Measurements from ENCODE around the gene RPS26. TPM values are rescaled to one million over a fixed set of nuclear protein-coding genes. Genes with fewer than 3 reads are reported as not detected.

Gene RPS26
- total and polyA plus RNA-seq, 7 donors: 130 to 3,746 (median 2,067) TPM

- Histone ChIP-seq H3K27ac (no peak overlapping the region), H3K27me3 (no peaks in the 10 kb centered on the region), H3K4me1 (no peaks in the 10 kb centered on the region), H3K9me3 (no peaks in the 10 kb centered on the region), H3K4me3 (no peak overlapping the region), H3K36me3 (peaks cover 12 to 91% (median 30%) of the 10 kb centered on the region in 4 donors)
- no peak for DNase-seq
- intact Hi-C loops (cut with DNase I): no loop called here
- TF ChIP-seq POLR2A (IDR thresholded peaks at IDR 0.05): no peak
- no peak for TF ChIP-seq POLR2AphosphoS5 (IDR thresholded peaks at IDR 0.05)
- no peak for TF ChIP-seq CTCF (IDR thresholded peaks at IDR 0.05)
- TF ChIP-seq EP300 (IDR thresholded peaks at IDR 0.05): no peak
- 84 to 89% methylated on average over 1 of the region's 1 CpG for WGBS, 2 donors
Measured at GRCh38 chr12:56031987-56032386, 9.7 kb upstream of the RPS26 start.

GRCh38 chr12:56034586-56035332 lies 7.0 kb upstream of the RPS26 start:
- WGBS, 2 donors: 86 to 89% methylated on average over 21 of the region's 21 CpGs
- no peaks in the 10 kb centered on the region for H3K9me3 ChIP-seq
- no peak overlapping the region for H3K4me3 ChIP-seq
- H3K36me3 ChIP-seq: peaks cover 6 to 79% (median 24%) of the 10 kb centered on the region in 4 donors
- no peak overlapping the region for H3K27ac ChIP-seq
- no peaks in the 10 kb centered on the region for H3K4me1 ChIP-seq
- no peak for DNase-seq
- H3K27me3 ChIP-seq: no peaks in the 10 kb centered on the region
- TF ChIP-seq POLR2AphosphoS5 (IDR thresholded peaks at IDR 0.05) (no peak), CTCF (IDR thresholded peaks at IDR 0.05) (no peak), POLR2A (IDR thresholded peaks at IDR 0.05) (no peak), EP300 (IDR thresholded peaks at IDR 0.05) (no peak)
- intact Hi-C loops (cut with DNase I): no loop called here

GRCh38 chr12:56037161-56037560 lies 4.6 kb upstream of the RPS26 start:
- Histone ChIP-seq H3K27me3 (no peaks in the 10 kb centered on the region), H3K4me3 (no peak overlapping the region), H3K36me3 (peaks cover 6 to 57% (median 24%) of the 10 kb centered on the region in 4 donors), H3K9me3 (no peaks in the 10 kb centered on the region), H3K27ac (no peak overlapping the region), H3K4me1 (peaks cover 0 to 6% (median 5%) of the 10 kb centered on the region in 4 donors)
- 70 to 79% methylated on average over 2 of the region's 2 CpGs for WGBS, 2 donors
- TF ChIP-seq CTCF (IDR thresholded peaks at IDR 0.05) (no peak), POLR2A (IDR thresholded peaks at IDR 0.05) (no peak), EP300 (IDR thresholded peaks at IDR 0.05) (no peak), POLR2AphosphoS5 (IDR thresholded peaks at IDR 0.05) (no peak)
- intact Hi-C loops (cut with DNase I): no loop called here
- no peak for DNase-seq

GRCh38 chr12:56038022-56038655 lies 3.6 kb upstream of the RPS26 start:
- H3K36me3 ChIP-seq: peaks cover 0 to 50% (median 16%) of the 10 kb centered on the region in 4 donors
- intact Hi-C loops (cut with DNase I): no loop called here
- DNase-seq: no peak
- H3K9me3 ChIP-seq: no peaks in the 10 kb centered on the region
- H3K27me3 ChIP-seq: no peaks in the 10 kb centered on the region
- no peak for TF ChIP-seq POLR2AphosphoS5 (IDR thresholded peaks at IDR 0.05)
- TF ChIP-seq POLR2A (IDR thresholded peaks at IDR 0.05): no peak
- WGBS, 2 donors: 23 to 45% methylated on average over 2 of the region's 2 CpGs
- H3K4me3 ChIP-seq: no peak overlapping the region
- H3K27ac ChIP-seq: no peak overlapping the region
- H3K4me1 ChIP-seq: peaks cover 0 to 14% (median 13%) of the 10 kb centered on the region in 4 donors

GRCh38 chr12:56040151-56040550 lies 1.6 kb upstream of the RPS26 start:
- TF ChIP-seq EP300 (IDR thresholded peaks at IDR 0.05) (no peak), POLR2A (IDR thresholded peaks at IDR 0.05) (no peak), CTCF (IDR thresholded peaks at IDR 0.05) (no peak), POLR2AphosphoS5 (IDR thresholded peaks at IDR 0.05) (no peak)
- no peaks in the 10 kb centered on the region for H3K27me3 ChIP-seq
- no peak for DNase-seq
- no peak overlapping the region for H3K4me3 ChIP-seq
- peaks cover 16 to 50% (median 18%) of the 10 kb centered on the region in 4 donors for H3K36me3 ChIP-seq
- no peaks in the 10 kb centered on the region for H3K9me3 ChIP-seq
- intact Hi-C loops (cut with DNase I): loop anchor here (2.0 to 10.0 kb wide), 3 partner anchors 113 to 298 kb away; partner anchors contain the start of genes GDF11, PYM1 and SMARCC2
- WGBS, 2 donors: 92 to 93% methylated on average over 1 of the region's 1 CpG
- no peak overlapping the region for H3K27ac ChIP-seq
- H3K4me1 ChIP-seq: peaks cover 0 to 20% (median 18%) of the 10 kb centered on the region in 4 donors
